HEK293 (cell line): ENCODE measurements around the gene GAP43.

Experiments used
- CTCF ChIA-PET: fragments of 350-600 bp; formaldehyde crosslinking; extraction: SDS; loops from one replicate; lab custom pipeline; 2021; ENCODE audit warnings: antibody characterized with exemption; lab: Yijun Ruan, JAX
- POLR2A ChIA-PET: fragments of 300-600 bp; formaldehyde crosslinking; extraction: SDS; loops from one replicate; lab custom pipeline; 2020; ENCODE audit warnings: antibody characterized with exemption, inconsistent platforms; lab: Yijun Ruan, JAX
- H3K27ac ChIP-seq: fragments of 200-500 bp; sonication (Bioruptor generic); 2 replicates; pipeline ENCODE4 v1.5.1; 2014; ENCODE audit warnings: low read depth, low read length, control low read depth, inconsistent platforms; ENCODE audit errors: extremely low read depth
- H3K36me3 ChIP-seq, 2 experiments: fragments of 200-500 bp in 1 of 2; sonication (Bioruptor generic) in 1 of 2; 1 replicate in 1 of 2; 2 replicates in 1 of 2; pipeline ENCODE4 v1.5.1; 2014 to 2017; ENCODE audit warnings: inconsistent platforms in 2 of 2, low read length in 2 of 2; ENCODE audit not compliant: control insufficient read depth in 2 of 2, insufficient read depth in 1 of 2
- H3K4me1 ChIP-seq: fragments of 200-500 bp; sonication (Bioruptor generic); 2 replicates; pipeline ENCODE4 v1.5.1; 2014; ENCODE audit warnings: mild to moderate bottlenecking, low read length, inconsistent platforms; ENCODE audit not compliant: control insufficient read depth, insufficient read depth
- H3K4me3 ChIP-seq: 2 replicates; pipeline ENCODE4 v1.5.1; 2011; ENCODE audit warnings: low read depth, mild to moderate bottlenecking, control low read depth, low read length, moderate library complexity
- H3K9me3 ChIP-seq: fragments of 200-500 bp; sonication (Bioruptor generic); 2 replicates; pipeline ENCODE4 v1.5.1; 2014; ENCODE audit warnings: low read depth, low read length, inconsistent platforms; ENCODE audit not compliant: control insufficient read depth, insufficient read depth
- BCL11A ChIP-seq: fragments of 450-650 bp; formaldehyde crosslinking; IDR thresholded peaks from 2 replicates; pipeline ENCODE4 v1.5.1; 2016; ENCODE audit warnings: low read depth, missing biosample characterization, missing genetic modification characterization
- EGR2 ChIP-seq: fragments of 450-650 bp; formaldehyde crosslinking; IDR thresholded peaks from 2 replicates; pipeline ENCODE4 v1.5.1; 2016; ENCODE audit warnings: low read depth, missing biosample characterization, missing genetic modification characterization
- GFI1B ChIP-seq: fragments of 450-650 bp; formaldehyde crosslinking; IDR thresholded peaks from 2 replicates; pipeline ENCODE4 v1.5.1; 2016; ENCODE audit warnings: missing biosample characterization, missing genetic modification characterization
- KLF7 ChIP-seq: fragments of 450-650 bp; formaldehyde crosslinking; IDR thresholded peaks from 2 replicates; pipeline ENCODE4 v1.5.1; 2016; ENCODE audit warnings: missing biosample characterization, missing genetic modification characterization, borderline replicate concordance
- REPIN1 ChIP-seq: fragments of 450-650 bp; formaldehyde crosslinking; IDR thresholded peaks from 2 replicates; pipeline ENCODE4 v1.5.1; 2017; ENCODE audit warnings: missing biosample characterization, missing genetic modification characterization, low read depth
- SCRT2 ChIP-seq: fragments of 450-650 bp; formaldehyde crosslinking; IDR thresholded peaks from 2 replicates; pipeline ENCODE4 v1.5.1; 2016; ENCODE audit warnings: missing biosample characterization, missing genetic modification characterization
- ZBTB17 ChIP-seq: fragments of 450-650 bp; formaldehyde crosslinking; IDR thresholded peaks from 2 replicates; pipeline ENCODE4 v1.5.1; 2016; ENCODE audit warnings: missing biosample characterization, missing genetic modification characterization
- ZBTB49 ChIP-seq: fragments of 450-650 bp; formaldehyde crosslinking; IDR thresholded peaks from 2 replicates; pipeline ENCODE4 v1.5.1; 2016; ENCODE audit warnings: missing biosample characterization, missing genetic modification characterization, low read depth
- ZNF112 ChIP-seq: fragments of 450-650 bp; formaldehyde crosslinking; IDR thresholded peaks from 2 replicates; pipeline ENCODE4 v1.5.0; 2017; ENCODE audit warnings: missing biosample characterization, missing genetic modification characterization
- ZNF140 ChIP-seq: fragments of 450-650 bp; formaldehyde crosslinking; IDR thresholded peaks from 2 replicates; pipeline ENCODE4 v1.5.1; 2016; ENCODE audit warnings: missing biosample characterization, missing genetic modification characterization
- ZNF19 ChIP-seq: fragments of 450-650 bp; formaldehyde crosslinking; IDR thresholded peaks from 2 replicates; pipeline ENCODE4; 2016; ENCODE audit warnings: missing biosample characterization, missing genetic modification characterization, low read depth
- ZNF2 ChIP-seq: fragments of 450-650 bp; formaldehyde crosslinking; IDR thresholded peaks from 2 replicates; pipeline ENCODE4 v1.5.1; 2016; ENCODE audit warnings: missing biosample characterization, missing genetic modification characterization
- ZNF239 ChIP-seq: fragments of 450-650 bp; formaldehyde crosslinking; IDR thresholded peaks from 2 replicates; pipeline ENCODE4 v1.5.1; 2016; ENCODE audit warnings: missing biosample characterization, missing genetic modification characterization
- ZNF394 ChIP-seq: fragments of 450-650 bp; formaldehyde crosslinking; IDR thresholded peaks from 2 replicates; pipeline ENCODE4 v1.5.1; 2016; ENCODE audit warnings: missing biosample characterization, missing genetic modification characterization, mild to moderate bottlenecking, moderate library complexity, borderline replicate concordance
- ZNF426 ChIP-seq: fragments of 450-650 bp; formaldehyde crosslinking; IDR thresholded peaks from 2 replicates; pipeline ENCODE4 v1.5.1; 2017; ENCODE audit warnings: missing biosample characterization, missing genetic modification characterization, mild to moderate bottlenecking, inconsistent platforms, moderate library complexity
- ZNF488 ChIP-seq: fragments of 450-650 bp; formaldehyde crosslinking; IDR thresholded peaks from 2 replicates; pipeline ENCODE4 v1.5.1; 2016; ENCODE audit warnings: missing biosample characterization, missing genetic modification characterization
- ZNF558 ChIP-seq: fragments of 450-650 bp; formaldehyde crosslinking; IDR thresholded peaks from 2 replicates; pipeline ENCODE4 v1.5.1; 2016; ENCODE audit warnings: missing biosample characterization, missing genetic modification characterization
- ZNF560 ChIP-seq: fragments of 450-650 bp; formaldehyde crosslinking; IDR thresholded peaks from 2 replicates; pipeline ENCODE4 v1.5.1; 2017; ENCODE audit warnings: missing biosample characterization, missing genetic modification characterization, borderline replicate concordance
- ZNF580 ChIP-seq: fragments of 450-650 bp; formaldehyde crosslinking; IDR thresholded peaks from 2 replicates; pipeline ENCODE4 v1.5.1; 2016; ENCODE audit warnings: missing biosample characterization, missing genetic modification characterization
- ZNF621 ChIP-seq: fragments of 450-650 bp; formaldehyde crosslinking; IDR thresholded peaks from 2 replicates; pipeline ENCODE4 v1.5.1; 2017; ENCODE audit warnings: missing biosample characterization, missing genetic modification characterization
- ZNF626 ChIP-seq: fragments of 450-650 bp; sonication (Bioruptor Pico); formaldehyde crosslinking; IDR thresholded peaks from 2 replicates; pipeline ENCODE4 v1.5.1; 2018; ENCODE audit warnings: missing biosample characterization, missing genetic modification characterization, inconsistent platforms
- ZNF792 ChIP-seq: fragments of 450-650 bp; formaldehyde crosslinking; IDR thresholded peaks from 2 replicates; pipeline ENCODE4 v1.5.1; 2016; ENCODE audit warnings: missing biosample characterization, missing genetic modification characterization
- ZSCAN18 ChIP-seq: fragments of 450-650 bp; formaldehyde crosslinking; IDR thresholded peaks from 2 replicates; pipeline ENCODE4 v1.5.1; 2016; ENCODE audit warnings: missing biosample characterization, missing genetic modification characterization
- ZXDB ChIP-seq: fragments of 450-650 bp; formaldehyde crosslinking; IDR thresholded peaks from 2 replicates; pipeline ENCODE4 v1.5.1; 2016; ENCODE audit warnings: missing biosample characterization, missing genetic modification characterization
- TF ChIP-seq, protein P1 (sequence below): fragments of 450-650 bp; formaldehyde crosslinking; IDR thresholded peaks from 2 replicates; pipeline ENCODE4 v1.5.1; 2016; ENCODE audit warnings: missing biosample characterization, missing genetic modification characterization
- TF ChIP-seq, protein P2 (sequence below): fragments of 450-650 bp; formaldehyde crosslinking; IDR thresholded peaks from 2 replicates; pipeline ENCODE4 v1.5.1; 2016; ENCODE audit warnings: missing biosample characterization, missing genetic modification characterization

The GAP43 gene

DNA sequence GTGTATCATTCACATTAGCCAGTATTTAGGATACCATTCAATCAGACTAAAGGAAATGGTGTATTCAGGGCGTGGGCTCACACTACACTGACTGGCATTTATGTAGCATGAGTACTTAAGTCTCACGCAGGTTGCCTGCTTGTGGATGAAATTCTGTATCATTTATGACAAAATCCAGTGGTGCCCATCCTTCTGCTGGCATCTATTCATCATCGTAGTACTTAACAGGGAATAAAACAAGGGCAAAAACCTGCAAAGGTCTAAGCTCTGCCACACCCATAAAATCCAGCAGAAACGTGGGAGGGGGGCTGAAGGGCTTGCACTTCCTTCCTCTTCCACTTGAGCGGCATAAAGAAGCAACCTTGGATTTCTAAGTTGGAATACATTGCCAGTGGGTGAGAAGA is 2.7 kb downstream of the GAP43 start:
- POLR2A ChIA-PET = no interaction called here

DNA sequence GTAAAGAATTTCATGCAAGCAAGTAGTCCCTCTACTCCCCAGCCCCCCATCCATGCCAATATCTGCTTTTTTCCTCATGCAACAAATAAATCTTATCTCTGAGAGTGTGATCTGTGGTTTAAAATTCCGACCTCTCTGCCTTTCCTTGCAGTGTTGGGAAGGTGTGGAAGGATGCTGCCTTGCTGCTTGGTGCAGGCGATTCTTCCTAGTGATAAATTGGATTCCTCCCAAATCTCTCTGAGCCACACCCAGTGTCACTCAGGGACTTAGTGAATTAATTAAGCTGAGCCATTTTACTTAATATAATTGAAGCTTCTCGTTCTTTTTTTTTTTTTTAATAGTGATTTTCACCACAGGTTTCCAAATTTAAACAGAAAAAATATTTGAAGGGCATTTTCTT is 3.4 kb downstream of the GAP43 start:
- Histone ChIP-seq H3K36me3 (no peaks in the 10 kb centered on the region), H3K9me3 (no peaks in the 10 kb centered on the region), H3K4me1 (peaks cover 8% of the 10 kb centered on the region; the same call in 1 of the 2 replicates), H3K27ac (no peak overlapping the region), H3K4me3 (no peak overlapping the region)
- ChIA-PET POLR2A (interaction anchor here (0.7 kb wide), 1 partner anchor 208 kb away, joined by 6 read pairs; no protein-coding TSS in a partner anchor), CTCF (interaction anchor here (0.7 kb wide), 1 partner anchor 189 kb away, joined by 3 read pairs; no protein-coding TSS in a partner anchor)
- TF ChIP-seq ZNF558 = no peak
- TF ChIP-seq ZSCAN18 (tag by site-specific recombination) = no peak
- TF ChIP-seq ZNF626 (tag by site-specific recombination) = no peak
- no peak for TF ChIP-seq ZNF426 (tag by site-specific recombination)
- TF ChIP-seq ZNF239 (tag by site-specific recombination) = no peak
- no peak for TF ChIP-seq BCL11A (tag by site-specific recombination)
- TF ChIP-seq ZNF19 (tag by site-specific recombination) = no peak
- TF ChIP-seq ZNF580 = no peak
- TF ChIP-seq ZNF140 (tag by site-specific recombination) = no peak
- no peak for TF ChIP-seq GFI1B
- no peak for TF ChIP-seq ZNF394 (tag by site-specific recombination)

More for the DNA sequence above, 2.7 kb downstream of the GAP43 start:
- no peak overlapping the region for H3K4me3 ChIP-seq
- no peaks in the 10 kb centered on the region for H3K36me3 ChIP-seq
- CTCF ChIA-PET = interaction anchor here (0.6 kb wide), 1 partner anchor 130 kb away, joined by 3 read pairs; no protein-coding TSS in a partner anchor
- TF ChIP-seq, protein P1, sequence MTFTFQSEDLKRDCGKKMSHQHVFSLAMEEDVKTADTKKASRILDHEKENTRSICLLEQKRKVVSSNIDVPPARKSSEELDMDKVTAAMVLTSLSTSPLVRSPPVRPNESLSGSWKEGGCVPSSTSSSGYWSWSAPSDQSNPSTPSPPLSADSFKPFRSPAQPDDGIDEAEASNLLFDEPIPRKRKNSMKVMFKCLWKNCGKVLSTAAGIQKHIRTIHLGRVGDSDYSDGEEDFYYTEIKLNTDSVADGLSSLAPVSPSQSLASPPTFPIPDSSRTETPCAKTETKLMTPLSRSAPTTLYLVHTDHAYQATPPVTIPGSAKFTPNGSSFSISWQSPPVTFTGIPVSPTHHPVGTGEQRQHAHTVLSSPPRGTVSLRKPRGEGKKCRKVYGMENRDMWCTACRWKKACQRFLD (tag by site-specific recombination) = no peak
- no peak for TF ChIP-seq ZNF621 (tag by site-specific recombination)
- no peak for TF ChIP-seq EGR2 (tag by site-specific recombination)
- TF ChIP-seq KLF7 (tag by site-specific recombination) = no peak
- TF ChIP-seq ZNF2 = no peak
- no peak for TF ChIP-seq ZNF112 (tag by site-specific recombination)
- TF ChIP-seq ZBTB49 (tag by site-specific recombination) = no peak
- TF ChIP-seq ZNF792 (tag by site-specific recombination) = no peak
- no peak for TF ChIP-seq ZBTB17
- TF ChIP-seq, protein P2, sequence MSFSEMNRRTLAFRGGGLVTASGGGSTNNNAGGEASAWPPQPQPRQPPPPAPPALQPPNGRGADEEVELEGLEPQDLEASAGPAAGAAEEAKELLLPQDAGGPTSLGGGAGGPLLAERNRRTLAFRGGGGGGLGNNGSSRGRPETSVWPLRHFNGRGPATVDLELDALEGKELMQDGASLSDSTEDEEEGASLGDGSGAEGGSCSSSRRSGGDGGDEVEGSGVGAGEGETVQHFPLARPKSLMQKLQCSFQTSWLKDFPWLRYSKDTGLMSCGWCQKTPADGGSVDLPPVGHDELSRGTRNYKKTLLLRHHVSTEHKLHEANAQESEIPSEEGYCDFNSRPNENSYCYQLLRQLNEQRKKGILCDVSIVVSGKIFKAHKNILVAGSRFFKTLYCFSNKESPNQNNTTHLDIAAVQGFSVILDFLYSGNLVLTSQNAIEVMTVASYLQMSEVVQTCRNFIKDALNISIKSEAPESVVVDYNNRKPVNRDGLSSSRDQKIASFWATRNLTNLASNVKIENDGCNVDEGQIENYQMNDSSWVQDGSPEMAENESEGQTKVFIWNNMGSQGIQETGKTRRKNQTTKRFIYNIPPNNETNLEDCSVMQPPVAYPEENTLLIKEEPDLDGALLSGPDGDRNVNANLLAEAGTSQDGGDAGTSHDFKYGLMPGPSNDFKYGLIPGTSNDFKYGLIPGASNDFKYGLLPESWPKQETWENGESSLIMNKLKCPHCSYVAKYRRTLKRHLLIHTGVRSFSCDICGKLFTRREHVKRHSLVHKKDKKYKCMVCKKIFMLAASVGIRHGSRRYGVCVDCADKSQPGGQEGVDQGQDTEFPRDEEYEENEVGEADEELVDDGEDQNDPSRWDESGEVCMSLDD (tag by site-specific recombination) = no peak
- TF ChIP-seq SCRT2 (tag by site-specific recombination) = no peak
- TF ChIP-seq REPIN1 (tag by site-specific recombination) = no peak
- no peak for TF ChIP-seq ZXDB (tag by site-specific recombination)
- TF ChIP-seq ZNF488 (tag by site-specific recombination) = no peak
- TF ChIP-seq ZNF560 = no peak
- H3K27ac ChIP-seq = no peak overlapping the region
- peaks cover 8% of the 10 kb centered on the region; the same call in 1 of the 2 replicates for H3K4me1 ChIP-seq
- H3K9me3 ChIP-seq = no peaks in the 10 kb centered on the region
